A549 (cell line): Measurements from ENCODE around the gene TMEM171. TPM values are rescaled to one million over a fixed set of nuclear protein-coding genes. Genes with fewer than 3 reads are reported as not detected.

Experiments used
- ATAC-seq, 2 experiments: fragments of 200-7000 bp in 1 of 2; fragments of >200 bp in 1 of 2; cut with Nextera tagmentation in 1 of 2; cut with Tn5 transposase in 1 of 2; 3 replicates each; pipeline versions ENCODE4 v1.8.0 to v1.9.1; 2018 to 2020; ENCODE audit warnings: mild to moderate bottlenecking in 1 of 2, moderate library complexity in 1 of 2
- CTCF ChIA-PET: fragments of 300-600 bp; sonication (Branson Sonifier 250); formaldehyde crosslinking; extraction: SDS; loops from one replicate; lab custom pipeline; 2021; ENCODE audit warnings: antibody characterized with exemption, inconsistent platforms; lab: Yijun Ruan, JAX
- POLR2A ChIA-PET: fragments of 350-600 bp; formaldehyde crosslinking; extraction: SDS; loops from one replicate; lab custom pipeline; 2021; ENCODE audit warnings: antibody characterized with exemption, inconsistent platforms; lab: Yijun Ruan, JAX
- DNase-seq, 2 experiments: peaks; one replicate each; pipeline versions ENCODE4 v3.0.0 to v3.0.0-alpha.2; 2011 to 2016; ENCODE audit warnings: low read depth in 1 of 2, low spot score in 1 of 2
- FAIRE-seq: peaks from 2 replicates; lab custom pipeline; 2011; peaks lifted over from hg19 to GRCh38; lab: Jason Lieb, UNC
- H3K27ac ChIP-seq, 2 experiments: fragments of >200 bp; sonication (Bioruptor Twin); formaldehyde crosslinking; 3 replicates each; pipeline ENCODE4 v1.5.1; 2016 to 2017
- H3K4me1 ChIP-seq: fragments of >200 bp; sonication (Bioruptor Twin); formaldehyde crosslinking; 3 replicates; pipeline ENCODE4 v1.6.1; 2016
- H3K4me2 ChIP-seq: fragments of >200 bp; sonication (Bioruptor Twin); formaldehyde crosslinking; 3 replicates; pipeline ENCODE4 v1.6.1; 2016
- H3K4me3 ChIP-seq: fragments of >200 bp; sonication (Bioruptor Twin); formaldehyde crosslinking; 3 replicates; pipeline ENCODE4 v1.5.1; 2016
- H3K9me3 ChIP-seq: fragments of >200 bp; sonication (Bioruptor Twin); formaldehyde crosslinking; 3 replicates; pipeline ENCODE4 v1.6.1; 2016
- CBX2 ChIP-seq: fragments of 200-600 bp; sonication (generic); IDR thresholded peaks from 2 replicates; pipeline ENCODE4 v1.6.1; 2016; ENCODE audit warnings: low read depth, mild to moderate bottlenecking, borderline replicate concordance
- CBX8 ChIP-seq: fragments of 200-600 bp; sonication (generic); IDR thresholded peaks from 2 replicates; pipeline ENCODE4 v1.6.1; 2016
- CHD2 ChIP-seq: fragments of 150-350 bp; IDR thresholded peaks from 2 replicates; pipeline ENCODE4 v1.6.1; 2014; ENCODE audit warnings: low read length; ENCODE audit not compliant: partially characterized antibody
- EHMT2 ChIP-seq: fragments of 200-600 bp; sonication (generic); IDR thresholded peaks from 2 replicates; pipeline ENCODE4 v1.6.1; 2016; ENCODE audit warnings: antibody characterized with exemption, low read depth, mild to moderate bottlenecking, moderate library complexity
- EP300 ChIP-seq, 2 experiments: fragments of >200 bp; sonication (Bioruptor Twin); formaldehyde crosslinking; IDR thresholded peaks; 2 replicates in 1 of 2; 3 replicates in 1 of 2; pipeline ENCODE4 v1.6.1; 2016 to 2017
- GATA3 ChIP-seq: IDR thresholded peaks from 2 replicates; pipeline ENCODE4 v1.6.1; 2012; ENCODE audit warnings: borderline replicate concordance
- HDAC2 ChIP-seq: fragments of 200-600 bp; sonication (generic); IDR thresholded peaks from 2 replicates; pipeline ENCODE4 v1.6.1; 2016
- HOXB5 ChIP-seq: fragments of 250-450 bp; sonication (Bioruptor Pico); IDR thresholded peaks from 2 replicates; pipeline ENCODE4 v1.5.0; 2020; ENCODE audit warnings: mild to moderate bottlenecking, moderate library complexity
- JUNB ChIP-seq: fragments of >200 bp; sonication (Bioruptor Twin); formaldehyde crosslinking; IDR thresholded peaks from 2 replicates; pipeline ENCODE4 v1.6.1; 2016
- MAX ChIP-seq: IDR thresholded peaks from 2 replicates; pipeline ENCODE4 v1.6.1; 2012
- MAZ ChIP-seq: fragments of 150-350 bp; IDR thresholded peaks from 2 replicates; pipeline ENCODE4 v1.6.1; 2014; ENCODE audit warnings: antibody characterized with exemption, low read depth, low read length, borderline replicate concordance
- NFE2L2 ChIP-seq: fragments of 150-350 bp; conservative IDR thresholded peaks from 2 replicates; pipeline ENCODE4 v1.6.1; 2014; ENCODE audit warnings: low read length
- NR3C1 ChIP-seq: fragments of >200 bp; sonication (Bioruptor Twin); formaldehyde crosslinking; IDR thresholded peaks from 3 replicates; pipeline ENCODE4 v1.6.1; 2017
- POLR2AphosphoS2 ChIP-seq: conservative IDR thresholded peaks from 2 replicates; pipeline ENCODE4 v1.6.1; 2012; ENCODE audit warnings: low read length, improper control_type of control experiment, inconsistent platforms
- RAD21 ChIP-seq, 2 experiments: fragments of >200 bp in 1 of 2; sonication (Bioruptor Twin) in 1 of 2; formaldehyde crosslinking in 1 of 2; IDR thresholded peaks in 1 of 2; conservative IDR thresholded peaks in 1 of 2; 2 replicates in 1 of 2; 3 replicates in 1 of 2; pipeline ENCODE4 v1.6.1; 2012 to 2018; ENCODE audit warnings: inconsistent platforms in 1 of 2
- RFX5 ChIP-seq: fragments of 450-650 bp; IDR thresholded peaks from 2 replicates; pipeline ENCODE4 v1.7.1; 2014; ENCODE audit warnings: antibody characterized with exemption, mild to moderate bottlenecking, moderate library complexity
- SREBF2 ChIP-seq: fragments of 450-650 bp; IDR thresholded peaks from 2 replicates; pipeline ENCODE4 v1.6.1; 2014; ENCODE audit warnings: mild to moderate bottlenecking, moderate library complexity
- TP53 ChIP-seq: fragments of 250-450 bp; sonication (Bioruptor Pico); IDR thresholded peaks from 2 replicates; pipeline ENCODE4 v1.5.0; 2021; ENCODE audit warnings: mild to moderate bottlenecking, moderate library complexity
- USF2 ChIP-seq: fragments of 450-650 bp; IDR thresholded peaks from 2 replicates; pipeline ENCODE4 v1.6.1; 2014; ENCODE audit warnings: antibody characterized with exemption
- ZFP36 ChIP-seq: fragments of 450-650 bp; IDR thresholded peaks from 2 replicates; pipeline ENCODE4 v1.6.1; 2014; ENCODE audit warnings: borderline replicate concordance; ENCODE audit not compliant: partially characterized antibody
- ZNF302 ChIP-seq: fragments of 250-450 bp; sonication (Bioruptor Pico); IDR thresholded peaks from 2 replicates; pipeline ENCODE4 v1.9.0; 2021; ENCODE audit warnings: inconsistent platforms, mild to moderate bottlenecking, moderate library complexity
- WGBS: methylation state at CpG from one replicate; pipeline ENCODE4 v1.1.6; 2017; ENCODE audit errors: missing lambda C conversion rate; 5-methylcytosine and 5-hydroxymethylcytosine counted together
- polyA plus RNA-seq, 4 experiments: library from polyadenylated mRNA; depleted of rRNA in 3 of 4; stranded (reverse); fragments of >200 nt; fragmentation: RNase III in 1 of 4; extraction: RNeasy Plus Mini Kit Qiagen cat#74134 plus additional on column Dnase treatment in 1 of 4; gene quantifications; 2 replicates in 3 of 4; 3 replicates in 1 of 4; pipeline ENCODE4 v1.2.3, GENCODE V29; 2011 to 2017
- TF ChIP-seq, protein P1 (sequence below): fragments of >200 bp; sonication (Bioruptor Twin); formaldehyde crosslinking; IDR thresholded peaks from 3 replicates; pipeline ENCODE4 v1.5.1; 2016
- TF ChIP-seq, protein P2 (sequence below): fragments of 250-450 bp; sonication (Bioruptor Pico); IDR thresholded peaks from 2 replicates; pipeline ENCODE4 v1.5.0; 2020; ENCODE audit warnings: low read depth, mild to moderate bottlenecking, moderate library complexity
- TF ChIP-seq, protein P3 (sequence below): fragments of 250-450 bp; sonication (Bioruptor Pico); IDR thresholded peaks from 2 replicates; pipeline ENCODE4 v1.5.0; 2021; ENCODE audit warnings: mild to moderate bottlenecking, moderate library complexity, borderline replicate concordance

Gene TMEM171
- polyA plus RNA-seq, 2 of the 4 experiments (the other 2 are of a cell fraction) = 1.5 to 6.7 TPM

- no peak for DNase-seq
- POLR2A ChIA-PET = no interaction called here
- H3K4me3 ChIP-seq = no peak overlapping the region
- TF ChIP-seq RFX5 = no peak
- no peak for TF ChIP-seq GATA3
- TF ChIP-seq, protein P1, sequence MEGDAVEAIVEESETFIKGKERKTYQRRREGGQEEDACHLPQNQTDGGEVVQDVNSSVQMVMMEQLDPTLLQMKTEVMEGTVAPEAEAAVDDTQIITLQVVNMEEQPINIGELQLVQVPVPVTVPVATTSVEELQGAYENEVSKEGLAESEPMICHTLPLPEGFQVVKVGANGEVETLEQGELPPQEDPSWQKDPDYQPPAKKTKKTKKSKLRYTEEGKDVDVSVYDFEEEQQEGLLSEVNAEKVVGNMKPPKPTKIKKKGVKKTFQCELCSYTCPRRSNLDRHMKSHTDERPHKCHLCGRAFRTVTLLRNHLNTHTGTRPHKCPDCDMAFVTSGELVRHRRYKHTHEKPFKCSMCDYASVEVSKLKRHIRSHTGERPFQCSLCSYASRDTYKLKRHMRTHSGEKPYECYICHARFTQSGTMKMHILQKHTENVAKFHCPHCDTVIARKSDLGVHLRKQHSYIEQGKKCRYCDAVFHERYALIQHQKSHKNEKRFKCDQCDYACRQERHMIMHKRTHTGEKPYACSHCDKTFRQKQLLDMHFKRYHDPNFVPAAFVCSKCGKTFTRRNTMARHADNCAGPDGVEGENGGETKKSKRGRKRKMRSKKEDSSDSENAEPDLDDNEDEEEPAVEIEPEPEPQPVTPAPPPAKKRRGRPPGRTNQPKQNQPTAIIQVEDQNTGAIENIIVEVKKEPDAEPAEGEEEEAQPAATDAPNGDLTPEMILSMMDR = no peak
- no peak for TF ChIP-seq NR3C1
- no peak for TF ChIP-seq ZFP36
- TF ChIP-seq, all 56 proteins: peak for 0
- Histone ChIP-seq H3K4me1 (no peaks in the 10 kb centered on the region), H3K4me2 (no peak overlapping the region), H3K27ac (no peak overlapping the region), H3K9me3 (peaks cover 14% of the 10 kb centered on the region; the same call in 2 of the 3 replicates)
- CTCF ChIA-PET = interaction anchor here (0.6 to 2.4 kb wide), 4 partner anchors 12 to 99 kb away, joined by 3 to 10 read pairs (median 3); no protein-coding TSS in a partner anchor
- WGBS = 53% methylated on average over 4 of the region's 4 CpGs
- FAIRE-seq = no peak
- ATAC-seq = no peak
Observed at GRCh38 chr5:73103870-73104299, 16.5 kb upstream of the TMEM171 start.

DNA sequence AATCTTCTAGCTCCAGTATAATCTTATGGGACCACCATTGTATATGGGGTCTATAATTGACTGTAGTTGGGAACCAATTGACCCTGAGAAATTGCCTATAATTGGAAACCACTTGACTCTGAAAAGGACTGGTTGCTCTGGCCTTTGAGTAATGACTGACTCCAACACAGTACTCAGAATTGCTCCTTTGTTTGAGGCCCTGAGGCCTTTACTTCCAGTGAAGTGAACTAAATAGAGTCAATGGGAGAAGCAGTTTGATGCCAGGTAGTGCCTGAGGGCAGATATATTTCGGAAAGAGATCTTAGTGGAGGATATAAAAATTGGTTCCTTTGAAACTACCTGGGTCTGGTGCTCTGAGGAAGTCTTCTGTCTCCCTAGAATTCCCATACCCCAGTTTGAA lies 16.0 kb upstream of the TMEM171 start:
- ChIA-PET CTCF (interaction anchor here (0.6 to 2.4 kb wide), 3 partner anchors 11 to 58 kb away, joined by 3 to 10 read pairs (median 3); no protein-coding TSS in a partner anchor), POLR2A (no interaction called here)
- Histone ChIP-seq H3K9me3 (peaks cover 14% of the 10 kb centered on the region; the same call in 2 of the 3 replicates), H3K4me3 (no peak overlapping the region), H3K27ac (no peak overlapping the region), H3K4me2 (no peak overlapping the region), H3K4me1 (no peaks in the 10 kb centered on the region)
- no peak for FAIRE-seq
- DNase-seq = no peak
- no peak for TF ChIP-seq USF2
- no peak for TF ChIP-seq SREBF2
- TF ChIP-seq GATA3 = no peak
- no peak for TF ChIP-seq EHMT2
- no peak for TF ChIP-seq ZNF302 (CRISPR knock-in tag)
- no peak for TF ChIP-seq HDAC2
- no peak for TF ChIP-seq EP300 (IDR thresholded peaks at IDR 0.05)
- TF ChIP-seq TP53 (CRISPR knock-in tag) = no peak
- TF ChIP-seq, protein P2, sequence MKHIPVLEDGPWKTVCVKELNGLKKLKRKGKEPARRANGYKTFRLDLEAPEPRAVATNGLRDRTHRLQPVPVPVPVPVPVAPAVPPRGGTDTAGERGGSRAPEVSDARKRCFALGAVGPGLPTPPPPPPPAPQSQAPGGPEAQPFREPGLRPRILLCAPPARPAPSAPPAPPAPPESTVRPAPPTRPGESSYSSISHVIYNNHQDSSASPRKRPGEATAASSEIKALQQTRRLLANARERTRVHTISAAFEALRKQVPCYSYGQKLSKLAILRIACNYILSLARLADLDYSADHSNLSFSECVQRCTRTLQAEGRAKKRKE = no peak
- TF ChIP-seq, protein P3, sequence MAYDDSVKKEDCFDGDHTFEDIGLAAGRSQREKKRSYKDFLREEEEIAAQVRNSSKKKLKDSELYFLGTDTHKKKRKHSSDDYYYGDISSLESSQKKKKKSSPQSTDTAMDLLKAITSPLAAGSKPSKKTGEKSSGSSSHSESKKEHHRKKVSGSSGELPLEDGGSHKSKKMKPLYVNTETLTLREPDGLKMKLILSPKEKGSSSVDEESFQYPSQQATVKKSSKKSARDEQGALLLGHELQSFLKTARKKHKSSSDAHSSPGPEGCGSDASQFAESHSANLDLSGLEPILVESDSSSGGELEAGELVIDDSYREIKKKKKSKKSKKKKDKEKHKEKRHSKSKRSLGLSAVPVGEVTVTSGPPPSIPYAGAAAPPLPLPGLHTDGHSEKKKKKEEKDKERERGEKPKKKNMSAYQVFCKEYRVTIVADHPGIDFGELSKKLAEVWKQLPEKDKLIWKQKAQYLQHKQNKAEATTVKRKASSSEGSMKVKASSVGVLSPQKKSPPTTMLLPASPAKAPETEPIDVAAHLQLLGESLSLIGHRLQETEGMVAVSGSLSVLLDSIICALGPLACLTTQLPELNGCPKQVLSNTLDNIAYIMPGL (CRISPR knock-in tag) = no peak
- no peak for ATAC-seq
- WGBS = 40% methylated on average over 1 of the region's 1 CpG

DNA sequence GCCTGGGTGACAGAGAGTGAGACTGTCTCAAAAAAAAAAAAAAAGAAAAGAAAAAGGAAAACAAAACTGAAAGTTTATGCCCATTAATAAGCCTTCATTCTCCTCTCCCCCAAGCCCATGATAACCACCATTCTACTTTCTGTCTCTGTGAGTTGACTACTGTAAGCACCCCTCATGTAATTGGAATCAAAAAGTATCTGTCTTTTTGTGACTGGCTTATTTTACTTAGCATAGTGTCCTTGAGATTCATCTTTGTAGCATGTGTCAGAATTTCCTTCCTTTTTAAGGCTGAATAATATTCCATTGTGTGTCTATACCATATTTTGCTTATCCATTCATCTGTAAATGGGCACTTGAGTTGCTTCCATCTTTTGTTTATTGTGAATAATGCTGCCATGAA lies 14.0 kb upstream of the TMEM171 start:
- no peaks in the 10 kb centered on the region for H3K4me1 ChIP-seq
- CTCF ChIA-PET = interaction anchor here (0.7 kb wide), 1 partner anchor 342 kb away, joined by 3 read pairs; the partner anchor contains the start of gene FOXD1
- TF ChIP-seq POLR2AphosphoS2 (no peak), GATA3 (no peak), MAX (no peak), NFE2L2 (no peak), ZFP36 (no peak), MAZ (no peak), CHD2 (no peak), HOXB5 (CRISPR knock-in tag) (no peak), TP53 (CRISPR knock-in tag) (no peak), RAD21 (conservative IDR thresholded peaks at IDR 0.05 in 1 of 2, IDR thresholded peaks at IDR 0.05 in 1 of 2) (no peak), JUNB (no peak), CBX2 (no peak), NR3C1 (no peak), CBX8 (no peak)
- TF ChIP-seq, protein P2 = no peak
- TF ChIP-seq, all 56 proteins: peak for 0
- H3K27ac ChIP-seq = no peak overlapping the region
- H3K4me2 ChIP-seq = no peak overlapping the region
- ATAC-seq (no peak), FAIRE-seq (no peak), DNase-seq (no peak)
- POLR2A ChIA-PET = no interaction called here
- no peak overlapping the region for H3K4me3 ChIP-seq
- H3K9me3 ChIP-seq = peaks cover 14% of the 10 kb centered on the region; the same call in 2 of the 3 replicates
